Measurements from ENCODE around the gene FUT2. TPM values are rescaled to one million over a fixed set of nuclear protein-coding genes. Genes with fewer than 3 reads are reported as not detected.
"Not testable (repeated sequence)": the region's sequence is repeated elsewhere in the genome, so short reads cannot be mapped to it uniquely, and the experiment has no call there.

The FUT2 gene
- total RNA-seq, 2 experiments from 2014 or later: not detected

DNA sequence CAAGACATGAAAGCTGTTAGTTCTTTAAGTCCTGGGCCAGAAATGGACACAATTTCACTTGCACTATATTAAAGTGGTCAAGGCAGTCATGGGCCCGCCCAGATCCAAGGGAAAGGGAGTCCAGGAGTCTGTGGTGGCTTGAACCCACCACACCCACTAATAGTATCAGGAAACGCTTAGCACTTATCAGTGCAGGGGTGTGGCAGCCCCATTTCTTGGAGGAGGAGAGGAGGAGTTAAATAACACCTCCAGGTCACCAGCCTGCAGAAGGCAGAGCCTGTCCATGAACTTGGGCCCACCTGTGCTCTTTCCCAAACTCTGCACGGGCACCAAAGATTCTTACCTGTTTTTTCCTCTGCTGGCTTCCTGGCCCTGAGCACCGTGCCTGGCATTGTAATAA, 17.6 kb upstream of the FUT2 start:
- ChIA-PET POLR2A (no interaction called here), CTCF (no interaction called here)
- no peak overlapping the region for H3K27ac Mint-ChIP-seq
- TF ChIP-seq, protein P1, sequence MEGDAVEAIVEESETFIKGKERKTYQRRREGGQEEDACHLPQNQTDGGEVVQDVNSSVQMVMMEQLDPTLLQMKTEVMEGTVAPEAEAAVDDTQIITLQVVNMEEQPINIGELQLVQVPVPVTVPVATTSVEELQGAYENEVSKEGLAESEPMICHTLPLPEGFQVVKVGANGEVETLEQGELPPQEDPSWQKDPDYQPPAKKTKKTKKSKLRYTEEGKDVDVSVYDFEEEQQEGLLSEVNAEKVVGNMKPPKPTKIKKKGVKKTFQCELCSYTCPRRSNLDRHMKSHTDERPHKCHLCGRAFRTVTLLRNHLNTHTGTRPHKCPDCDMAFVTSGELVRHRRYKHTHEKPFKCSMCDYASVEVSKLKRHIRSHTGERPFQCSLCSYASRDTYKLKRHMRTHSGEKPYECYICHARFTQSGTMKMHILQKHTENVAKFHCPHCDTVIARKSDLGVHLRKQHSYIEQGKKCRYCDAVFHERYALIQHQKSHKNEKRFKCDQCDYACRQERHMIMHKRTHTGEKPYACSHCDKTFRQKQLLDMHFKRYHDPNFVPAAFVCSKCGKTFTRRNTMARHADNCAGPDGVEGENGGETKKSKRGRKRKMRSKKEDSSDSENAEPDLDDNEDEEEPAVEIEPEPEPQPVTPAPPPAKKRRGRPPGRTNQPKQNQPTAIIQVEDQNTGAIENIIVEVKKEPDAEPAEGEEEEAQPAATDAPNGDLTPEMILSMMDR (IDR thresholded peaks at IDR 0.05): no peak
- intact Hi-C loops (cut with micrococcal nuclease): no loop called here
- DNase-seq (no peak), ATAC-seq (no peak)
- no peak overlapping the region for H3K4me3 Mint-ChIP-seq
- peaks cover 3% of the 10 kb centered on the region for H3K4me1 Mint-ChIP-seq (ENCODE audit: low read depth)
- no peaks in the 10 kb centered on the region for H3K36me3 Mint-ChIP-seq (ENCODE audit: low read depth)
- H3K9me3 Mint-ChIP-seq: no peaks in the 10 kb centered on the region
- no peaks in the 10 kb centered on the region for H3K27me3 Mint-ChIP-seq

- H3K27ac Mint-ChIP-seq; H3K27me3 Mint-ChIP-seq; ATAC-seq; H3K4me1 Mint-ChIP-seq (ENCODE audit: low read depth); intact Hi-C loops (cut with micrococcal nuclease); H3K36me3 Mint-ChIP-seq (ENCODE audit: low read depth); H3K4me3 Mint-ChIP-seq; H3K9me3 Mint-ChIP-seq; DNase-seq: not testable (repeated sequence)
- CTCF ChIA-PET: interaction anchor here (1.0 kb wide), 1 partner anchor 108 kb away, joined by 3 read pairs; no protein-coding TSS in a partner anchor
- POLR2A ChIA-PET: interaction anchor here (0.6 kb wide), 1 partner anchor 18 kb away, joined by 3 read pairs; no protein-coding TSS in a partner anchor
Measured at GRCh38 chr19:48680006-48680405, 15.8 kb upstream of the FUT2 start.

GRCh38 chr19:48680436-48681126, 15.2 kb upstream of the FUT2 start:
- POLR2A ChIA-PET: interaction anchor here (0.6 kb wide), 1 partner anchor 18 kb away, joined by 3 read pairs; no protein-coding TSS in a partner anchor

GRCh38 chr19:48681127-48681470, 14.7 kb upstream of the FUT2 start:
- ATAC-seq (peak; percentile 45), DNase-seq (peak; percentile 35)
- ChIA-PET POLR2A (no interaction called here), CTCF (interaction anchor here (1.0 kb wide), 1 partner anchor 107 kb away, joined by 3 read pairs; no protein-coding TSS in a partner anchor)
- intact Hi-C loops (cut with micrococcal nuclease): no loop called here
- Mint-ChIP-seq H3K36me3 (ENCODE audit: low read depth) (no peaks in the 10 kb centered on the region), H3K27ac (no peak overlapping the region), H3K27me3 (no peaks in the 10 kb centered on the region), H3K9me3 (no peaks in the 10 kb centered on the region), H3K4me3 (no peak overlapping the region), H3K4me1 (ENCODE audit: low read depth) (no peaks in the 10 kb centered on the region)
- TF ChIP-seq, protein P1 (IDR thresholded peaks at IDR 0.05): no peak

More at GRCh38 chr19:48680436-48681126, 15.2 kb upstream of the FUT2 start:
- no peaks in the 10 kb centered on the region for H3K9me3 Mint-ChIP-seq
- TF ChIP-seq, protein P1 (IDR thresholded peaks at IDR 0.05): no peak
- intact Hi-C loops (cut with micrococcal nuclease): no loop called here
- H3K27me3 Mint-ChIP-seq: no peaks in the 10 kb centered on the region
- DNase-seq: no peak
- ATAC-seq: no peak
- no peaks in the 10 kb centered on the region for H3K4me1 Mint-ChIP-seq (ENCODE audit: low read depth)
- no peak overlapping the region for H3K4me3 Mint-ChIP-seq
- no peaks in the 10 kb centered on the region for H3K36me3 Mint-ChIP-seq (ENCODE audit: low read depth)
- no peak overlapping the region for H3K27ac Mint-ChIP-seq
- CTCF ChIA-PET: interaction anchor here (1.0 kb wide), 1 partner anchor 108 kb away, joined by 3 read pairs; no protein-coding TSS in a partner anchor

DNA sequence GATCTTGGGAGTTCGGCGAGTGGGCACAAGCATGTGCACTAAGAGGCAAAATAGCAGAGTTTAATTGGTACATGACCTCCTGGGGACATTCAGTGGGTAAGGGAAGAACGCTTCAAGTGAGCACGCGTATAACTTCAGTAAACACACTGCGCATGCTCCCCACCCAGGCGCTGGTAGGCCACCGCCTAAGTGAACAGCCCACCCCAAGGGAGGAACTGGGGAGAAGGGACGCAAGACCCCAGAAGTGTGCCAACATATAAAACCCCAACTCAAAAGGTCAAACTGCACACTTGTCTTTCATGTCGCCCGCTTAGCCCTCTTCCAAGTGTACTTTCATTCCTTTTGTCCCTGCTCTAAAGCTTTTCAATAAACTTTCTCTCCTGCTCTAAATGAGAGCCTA, 12.4 kb upstream of the FUT2 start:
- TF ChIP-seq, protein P1 (IDR thresholded peaks at IDR 0.05): no peak
- ChIA-PET POLR2A (no interaction called here), CTCF (interaction anchor here (1.8 kb wide), 1 partner anchor 9 kb away, joined by 6 read pairs; no protein-coding TSS in a partner anchor)
- no peaks in the 10 kb centered on the region for H3K36me3 Mint-ChIP-seq (ENCODE audit: low read depth)
- H3K27ac Mint-ChIP-seq: no peak overlapping the region
- no peaks in the 10 kb centered on the region for H3K4me1 Mint-ChIP-seq (ENCODE audit: low read depth)
- peak; percentile 37 for ATAC-seq
- DNase-seq: peak; percentile 41
- H3K9me3 Mint-ChIP-seq: no peaks in the 10 kb centered on the region
- peak overlapping the region; percentile 17 for H3K4me3 Mint-ChIP-seq
- no peaks in the 10 kb centered on the region for H3K27me3 Mint-ChIP-seq
- intact Hi-C loops (cut with micrococcal nuclease): no loop called here
